ENCODE measurements around the gene BRI3BP.

Gene BRI3BP

DNA sequence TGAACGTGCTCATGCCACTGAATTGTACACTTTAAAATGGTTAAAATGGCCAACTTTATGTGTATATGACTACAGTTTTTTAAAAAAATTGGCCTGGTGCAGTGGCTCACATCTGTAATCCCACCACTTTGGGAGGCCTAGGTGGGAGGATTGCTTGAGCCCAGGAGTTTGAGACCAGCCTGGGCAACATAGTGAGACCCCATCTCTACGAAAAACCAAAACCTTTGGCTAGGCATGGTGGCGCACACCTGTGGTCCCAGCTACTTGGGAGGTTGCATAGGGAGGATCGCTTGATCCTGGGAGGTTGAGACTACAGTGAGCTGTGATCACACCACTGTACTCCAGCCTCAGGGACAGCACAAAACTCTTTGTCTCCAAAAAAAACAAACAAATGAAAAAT, 5.3 kb downstream of the BRI3BP start:
- no peaks in the 10 kb centered on the region for H3K9me3 ChIP-seq (replicated peaks; ENCODE audit: insufficient read depth, low read length)
- no peak overlapping the region for H3K9ac ChIP-seq (ENCODE audit: low read length)
- no peak for DNase-seq
- peaks cover 73% of the 10 kb centered on the region for H3K79me2 ChIP-seq (ENCODE audit: low read length)
- H3F3A ChIP-seq (ENCODE audit: insufficient read depth, low read length): no peaks in the 10 kb centered on the region
- H4K20me1 ChIP-seq (ENCODE audit: insufficient read depth, low read length): no peaks in the 10 kb centered on the region
- TF ChIP-seq, protein P1, sequence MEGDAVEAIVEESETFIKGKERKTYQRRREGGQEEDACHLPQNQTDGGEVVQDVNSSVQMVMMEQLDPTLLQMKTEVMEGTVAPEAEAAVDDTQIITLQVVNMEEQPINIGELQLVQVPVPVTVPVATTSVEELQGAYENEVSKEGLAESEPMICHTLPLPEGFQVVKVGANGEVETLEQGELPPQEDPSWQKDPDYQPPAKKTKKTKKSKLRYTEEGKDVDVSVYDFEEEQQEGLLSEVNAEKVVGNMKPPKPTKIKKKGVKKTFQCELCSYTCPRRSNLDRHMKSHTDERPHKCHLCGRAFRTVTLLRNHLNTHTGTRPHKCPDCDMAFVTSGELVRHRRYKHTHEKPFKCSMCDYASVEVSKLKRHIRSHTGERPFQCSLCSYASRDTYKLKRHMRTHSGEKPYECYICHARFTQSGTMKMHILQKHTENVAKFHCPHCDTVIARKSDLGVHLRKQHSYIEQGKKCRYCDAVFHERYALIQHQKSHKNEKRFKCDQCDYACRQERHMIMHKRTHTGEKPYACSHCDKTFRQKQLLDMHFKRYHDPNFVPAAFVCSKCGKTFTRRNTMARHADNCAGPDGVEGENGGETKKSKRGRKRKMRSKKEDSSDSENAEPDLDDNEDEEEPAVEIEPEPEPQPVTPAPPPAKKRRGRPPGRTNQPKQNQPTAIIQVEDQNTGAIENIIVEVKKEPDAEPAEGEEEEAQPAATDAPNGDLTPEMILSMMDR (IDR thresholded peaks at IDR 0.05; ENCODE audit: low read length): no peak
- TF ChIP-seq EZH2 (optimal IDR thresholded peaks at IDR 0.05; ENCODE audit: low read depth, low read length) (no peak), EZH2phosphoT487 (IDR thresholded peaks at IDR 0.05; ENCODE audit: low read length) (no peak)
- H3K27ac ChIP-seq (ENCODE audit: low read length): no peak overlapping the region
- H3K27me3 ChIP-seq (replicated peaks; ENCODE audit: insufficient read depth, low read length): no peaks in the 10 kb centered on the region
- H3K4me3 ChIP-seq (ENCODE audit: low read length): no peak overlapping the region
- H3K4me1 ChIP-seq (ENCODE audit: low read length): no peaks in the 10 kb centered on the region
- H3K4me2 ChIP-seq (ENCODE audit: low read depth, low read length): no peak overlapping the region
- no peaks in the 10 kb centered on the region for H3K36me3 ChIP-seq (replicated peaks; ENCODE audit: insufficient read depth, low read length)
- H2AFZ ChIP-seq (ENCODE audit: low read length): no peak overlapping the region
- H3K9me2 ChIP-seq (replicated peaks; ENCODE audit: insufficient read depth, low read length): no peaks in the 10 kb centered on the region

DNA sequence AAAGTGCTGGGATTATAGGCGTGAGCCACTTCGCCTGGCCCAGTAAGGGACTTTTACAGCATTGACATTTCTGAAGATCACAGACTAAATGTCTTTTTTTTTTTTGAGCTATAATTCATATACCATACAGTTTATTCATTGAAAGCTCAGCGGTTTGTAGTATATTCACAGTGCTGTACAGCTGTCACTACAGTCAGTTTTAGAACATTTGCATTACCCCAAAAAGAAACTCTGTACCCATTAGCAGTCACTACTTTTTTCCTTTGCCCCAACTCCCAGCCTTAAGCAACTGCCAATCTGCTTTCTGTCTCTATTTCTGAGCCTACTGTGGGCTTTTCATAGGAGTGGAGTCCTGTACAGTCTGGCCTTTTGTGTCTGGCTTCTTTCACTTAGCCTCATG, 8.2 kb downstream of the BRI3BP start:
- Histone ChIP-seq H3K4me2 (ENCODE audit: low read depth, low read length) (no peak overlapping the region), H3K36me3 (replicated peaks; ENCODE audit: insufficient read depth, low read length) (no peaks in the 10 kb centered on the region), H3K27ac (ENCODE audit: low read length) (no peak overlapping the region), H3K9me2 (replicated peaks; ENCODE audit: insufficient read depth, low read length) (no peaks in the 10 kb centered on the region), H3F3A (ENCODE audit: insufficient read depth, low read length) (no peaks in the 10 kb centered on the region), H3K9ac (ENCODE audit: low read length) (no peak overlapping the region), H4K20me1 (ENCODE audit: insufficient read depth, low read length) (no peaks in the 10 kb centered on the region), H2AFZ (ENCODE audit: low read length) (no peak overlapping the region), H3K4me1 (ENCODE audit: low read length) (no peaks in the 10 kb centered on the region), H3K27me3 (replicated peaks; ENCODE audit: insufficient read depth, low read length) (no peaks in the 10 kb centered on the region), H3K9me3 (replicated peaks; ENCODE audit: insufficient read depth, low read length) (no peaks in the 10 kb centered on the region), H3K79me2 (ENCODE audit: low read length) (peaks cover 61% of the 10 kb centered on the region), H3K4me3 (ENCODE audit: low read length) (no peak overlapping the region)
- no peak for DNase-seq
- TF ChIP-seq EZH2phosphoT487 (IDR thresholded peaks at IDR 0.05; ENCODE audit: low read length) (no peak), EZH2 (optimal IDR thresholded peaks at IDR 0.05; ENCODE audit: low read depth, low read length) (no peak)
- TF ChIP-seq, protein P1 (IDR thresholded peaks at IDR 0.05; ENCODE audit: low read length): no peak

DNA sequence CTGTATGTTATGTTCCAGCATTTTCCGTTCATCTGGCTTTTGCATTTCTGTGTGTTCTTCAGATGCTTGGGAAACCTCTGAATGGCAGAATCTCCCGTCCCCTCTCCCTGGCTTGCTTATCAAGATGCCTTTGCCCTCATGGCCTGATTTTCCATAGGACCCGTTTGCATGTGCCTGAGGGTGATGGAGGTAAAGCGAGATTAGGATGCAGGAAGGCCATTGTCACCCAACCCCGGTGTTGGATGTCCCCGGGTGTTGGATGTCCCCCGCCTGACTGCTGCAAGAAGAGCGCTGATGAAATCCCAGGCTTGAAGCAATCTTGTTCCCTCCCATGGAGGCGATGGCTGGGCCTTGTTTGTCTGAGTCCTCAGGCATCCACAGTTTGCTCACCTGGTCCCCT, 9.6 kb downstream of the BRI3BP start:
- Histone ChIP-seq H3K27ac (ENCODE audit: low read length) (no peak overlapping the region), H3K4me3 (ENCODE audit: low read length) (no peak overlapping the region), H3K9me2 (replicated peaks; ENCODE audit: insufficient read depth, low read length) (no peaks in the 10 kb centered on the region), H3K4me2 (ENCODE audit: low read depth, low read length) (no peak overlapping the region), H3K36me3 (replicated peaks; ENCODE audit: insufficient read depth, low read length) (no peaks in the 10 kb centered on the region), H4K20me1 (ENCODE audit: insufficient read depth, low read length) (no peaks in the 10 kb centered on the region), H3K9me3 (replicated peaks; ENCODE audit: insufficient read depth, low read length) (no peaks in the 10 kb centered on the region), H3K4me1 (ENCODE audit: low read length) (no peaks in the 10 kb centered on the region), H3F3A (ENCODE audit: insufficient read depth, low read length) (no peaks in the 10 kb centered on the region), H3K27me3 (replicated peaks; ENCODE audit: insufficient read depth, low read length) (no peaks in the 10 kb centered on the region), H3K9ac (ENCODE audit: low read length) (no peak overlapping the region), H3K79me2 (ENCODE audit: low read length) (peaks cover 53% of the 10 kb centered on the region), H2AFZ (ENCODE audit: low read length) (no peak overlapping the region)
- no peak for DNase-seq
- no peak for TF ChIP-seq EZH2phosphoT487 (IDR thresholded peaks at IDR 0.05; ENCODE audit: low read length)
- TF ChIP-seq EZH2 (optimal IDR thresholded peaks at IDR 0.05; ENCODE audit: low read depth, low read length): no peak
- TF ChIP-seq, protein P1 (IDR thresholded peaks at IDR 0.05; ENCODE audit: low read length): no peak

Measured in MM.1S (cell line).